Measurements from ENCODE around the gene DHX32.

DNA sequence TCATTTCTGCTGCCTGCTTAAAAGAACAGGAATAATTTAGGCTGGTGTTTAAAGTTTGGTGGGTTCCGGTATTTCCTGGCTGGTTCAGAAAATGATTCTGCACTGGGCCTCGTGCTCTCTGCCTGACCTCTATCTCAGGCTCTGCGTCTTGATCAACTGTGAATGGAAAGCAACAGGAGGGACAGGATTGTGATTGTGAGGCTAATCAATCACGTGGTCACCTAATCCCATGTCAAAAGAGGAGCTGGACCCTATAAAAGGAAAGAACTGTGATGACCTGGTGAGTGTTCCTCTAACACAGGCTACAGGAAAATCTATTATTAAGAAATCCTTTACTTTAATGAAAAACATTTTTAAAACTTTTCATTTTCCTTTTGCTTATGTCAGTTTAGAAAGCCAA lies at the start of gene DHX32:
- TF ChIP-seq, protein P1, sequence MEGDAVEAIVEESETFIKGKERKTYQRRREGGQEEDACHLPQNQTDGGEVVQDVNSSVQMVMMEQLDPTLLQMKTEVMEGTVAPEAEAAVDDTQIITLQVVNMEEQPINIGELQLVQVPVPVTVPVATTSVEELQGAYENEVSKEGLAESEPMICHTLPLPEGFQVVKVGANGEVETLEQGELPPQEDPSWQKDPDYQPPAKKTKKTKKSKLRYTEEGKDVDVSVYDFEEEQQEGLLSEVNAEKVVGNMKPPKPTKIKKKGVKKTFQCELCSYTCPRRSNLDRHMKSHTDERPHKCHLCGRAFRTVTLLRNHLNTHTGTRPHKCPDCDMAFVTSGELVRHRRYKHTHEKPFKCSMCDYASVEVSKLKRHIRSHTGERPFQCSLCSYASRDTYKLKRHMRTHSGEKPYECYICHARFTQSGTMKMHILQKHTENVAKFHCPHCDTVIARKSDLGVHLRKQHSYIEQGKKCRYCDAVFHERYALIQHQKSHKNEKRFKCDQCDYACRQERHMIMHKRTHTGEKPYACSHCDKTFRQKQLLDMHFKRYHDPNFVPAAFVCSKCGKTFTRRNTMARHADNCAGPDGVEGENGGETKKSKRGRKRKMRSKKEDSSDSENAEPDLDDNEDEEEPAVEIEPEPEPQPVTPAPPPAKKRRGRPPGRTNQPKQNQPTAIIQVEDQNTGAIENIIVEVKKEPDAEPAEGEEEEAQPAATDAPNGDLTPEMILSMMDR (IDR thresholded peaks at IDR 0.05): no peak
- no peak for TF ChIP-seq EZH2 (IDR thresholded peaks at IDR 0.05)
